Measurements from ENCODE around the gene TAS2R31.

GRCh38 chr12:11016937-11017336 lies 14.3 kb downstream of the TAS2R31 start:
- TF ChIP-seq CTCF (IDR thresholded peaks at IDR 0.05; ENCODE audit: low read depth, low read length, poor library complexity, severe bottlenecking) (no peak), EZH2phosphoT487 (IDR thresholded peaks at IDR 0.05; ENCODE audit: borderline replicate concordance, low read length) (no peak)
